ENCODE measurements around the gene ANAPC2.
A peak's percentile ranks its signal among the peaks of the same experiment; 100 is the strongest.

The ANAPC2 gene

GRCh38 chr9:137229903-137230704 lies 41.7 kb upstream of the ANAPC2 start:
- H3K36me3 Mint-ChIP-seq (ENCODE audit: low read depth), result no peaks in the 10 kb centered on the region
- no peak overlapping the region for H3K27ac Mint-ChIP-seq
- peaks cover 2% of the 10 kb centered on the region for H3K27me3 Mint-ChIP-seq
- ATAC-seq (no peak), DNase-seq (no peak)
- no peak overlapping the region for H3K4me3 Mint-ChIP-seq
- peaks cover 8% of the 10 kb centered on the region for H3K4me1 Mint-ChIP-seq
- no peaks in the 10 kb centered on the region for H3K9me3 Mint-ChIP-seq

GRCh38 chr9:137228968-137229896 lies 40.9 kb upstream of the ANAPC2 start:
- Mint-ChIP-seq H3K4me3 (no peak overlapping the region), H3K27ac (no peak overlapping the region), H3K36me3 (ENCODE audit: low read depth) (no peaks in the 10 kb centered on the region), H3K27me3 (peaks cover 2% of the 10 kb centered on the region), H3K4me1 (peaks cover 8% of the 10 kb centered on the region), H3K9me3 (no peaks in the 10 kb centered on the region)
- ATAC-seq, result no peak
- no peak for DNase-seq

- H3K9me3 Mint-ChIP-seq, result no peaks in the 10 kb centered on the region
- H3K4me3 Mint-ChIP-seq, result no peak overlapping the region
- DNase-seq, result no peak
- peaks cover 2% of the 10 kb centered on the region for H3K27me3 Mint-ChIP-seq
- H3K27ac Mint-ChIP-seq, result no peak overlapping the region
- H3K4me1 Mint-ChIP-seq, result peaks cover 11% of the 10 kb centered on the region
- ATAC-seq, result no peak
- no peaks in the 10 kb centered on the region for H3K36me3 Mint-ChIP-seq (ENCODE audit: low read depth)
Measured at GRCh38 chr9:137228506-137228967, 40.2 kb upstream of the ANAPC2 start.

- no peak overlapping the region for H3K27ac Mint-ChIP-seq
- no peak overlapping the region for H3K4me3 Mint-ChIP-seq
- H3K27me3 Mint-ChIP-seq, result peaks cover 2% of the 10 kb centered on the region
Measured at GRCh38 chr9:137227853-137228505, 39.6 kb upstream of the ANAPC2 start.

GRCh38 chr9:137227054-137227852 lies 38.9 kb upstream of the ANAPC2 start, which contains the start of gene RNF224:
Gene RNF224 (plus strand): TSS chr9:137227502. CDS start chr9:137228336, 834 bp downstream.
- Mint-ChIP-seq H3K4me1 (peaks cover 15% of the 10 kb centered on the region), H3K9me3 (no peaks in the 10 kb centered on the region), H3K27ac (no peak within 1 kb of the TSS), H3K36me3 (ENCODE audit: low read depth) (no peaks in the 10 kb centered on the region), H3K27me3 (peaks cover 2% of the 10 kb centered on the region), H3K4me3 (no peak within 1 kb of the TSS)
- ATAC-seq (peak; percentile 59), DNase-seq (peak; percentile 87)

More at GRCh38 chr9:137227853-137228505, 39.6 kb upstream of the ANAPC2 start:
- DNase-seq (no peak), ATAC-seq (no peak)
- Mint-ChIP-seq H3K9me3 (no peaks in the 10 kb centered on the region), H3K4me1 (peaks cover 13% of the 10 kb centered on the region), H3K36me3 (ENCODE audit: low read depth) (no peaks in the 10 kb centered on the region)

- Mint-ChIP-seq H3K4me1 (peaks cover 15% of the 10 kb centered on the region), H3K9me3 (no peaks in the 10 kb centered on the region), H3K4me3 (no peak overlapping the region), H3K27me3 (peaks cover 2% of the 10 kb centered on the region), H3K27ac (no peak overlapping the region), H3K36me3 (ENCODE audit: low read depth) (no peaks in the 10 kb centered on the region)
- no peak for DNase-seq
- ATAC-seq, result no peak
Measured at GRCh38 chr9:137226338-137227053, 38.1 kb upstream of the ANAPC2 start.

- Mint-ChIP-seq H3K9me3 (no peaks in the 10 kb centered on the region), H3K4me1 (peaks cover 15% of the 10 kb centered on the region), H3K4me3 (no peak overlapping the region), H3K27me3 (peaks cover 2% of the 10 kb centered on the region), H3K27ac (no peak overlapping the region), H3K36me3 (ENCODE audit: low read depth) (no peaks in the 10 kb centered on the region)
- no peak for ATAC-seq
- DNase-seq, result no peak
Measured at GRCh38 chr9:137225699-137226331, 37.5 kb upstream of the ANAPC2 start.

- peak; percentile 55 for DNase-seq
- Mint-ChIP-seq H3K4me1 (peaks cover 15% of the 10 kb centered on the region), H3K9me3 (no peaks in the 10 kb centered on the region), H3K27ac (peak within 1 kb of the TSS; percentile 78), H3K27me3 (peaks cover 2% of the 10 kb centered on the region), H3K4me3 (peak within 1 kb of the TSS; percentile 76), H3K36me3 (ENCODE audit: low read depth) (no peaks in the 10 kb centered on the region)
- ATAC-seq, result peak; percentile 3
Measured at GRCh38 chr9:137224830-137225694, 36.7 kb upstream of the ANAPC2 start, which contains the start of gene CYSRT1. Gene CYSRT1 (plus strand): TSS chr9:137225174. CDS start chr9:137225622, 448 bp downstream.

- H3K9me3 Mint-ChIP-seq, result no peaks in the 10 kb centered on the region
- H3K4me1 Mint-ChIP-seq, result peaks cover 15% of the 10 kb centered on the region
- H3K4me3 Mint-ChIP-seq, result peak overlapping the region; percentile 76
- H3K36me3 Mint-ChIP-seq (ENCODE audit: low read depth), result no peaks in the 10 kb centered on the region
- peak; percentile 98 for DNase-seq
- peak; percentile 82 for ATAC-seq
- H3K27ac Mint-ChIP-seq, result peak overlapping the region; percentile 77
- H3K27me3 Mint-ChIP-seq, result peaks cover 2% of the 10 kb centered on the region
Measured at GRCh38 chr9:137223078-137223970, 35.0 kb upstream of the ANAPC2 start.

GRCh38 chr9:137222190-137223077 lies 34.1 kb upstream of the ANAPC2 start, which contains the start of gene RNF208:
Gene RNF208 (minus strand): TSS chr9:137222240. CDS start chr9:137221212, 1,028 bp downstream.
- Mint-ChIP-seq H3K4me3 (peak within 1 kb of the TSS; percentile 76), H3K27ac (peak within 1 kb of the TSS; percentile 60), H3K9me3 (no peaks in the 10 kb centered on the region), H3K4me1 (peaks cover 12% of the 10 kb centered on the region), H3K36me3 (ENCODE audit: low read depth) (no peaks in the 10 kb centered on the region), H3K27me3 (no peaks in the 10 kb centered on the region)
- ATAC-seq (no peak), DNase-seq (no peak)
